ENCODE results near the gene PDZD8. TPM values are rescaled to one million over a fixed set of nuclear protein-coding genes. Genes with fewer than 3 reads are reported as not detected.

PDZD8 gene
- total RNA-seq (2014; rRNA removed; shearing (Covaris generic)), result 23.9 and 24.8 TPM in 2 replicates

GRCh38 chr10:117375360-117376178 lies at the start of gene PDZD8:
PDZD8 (minus strand) TSS chr10:117375440; CDS start chr10:117375227, 213 bp downstream.
- peak; percentile 85 for DNase-seq (ENCODE audit: low spot score)

GRCh38 chr10:117424171-117424570 lies 48.9 kb upstream of the PDZD8 start:
- no peak for DNase-seq (ENCODE audit: low spot score)

GRCh38 chr10:117421985-117422384 lies 46.7 kb upstream of the PDZD8 start:
- DNase-seq (ENCODE audit: low spot score), result no peak

- no peak for DNase-seq (ENCODE audit: low spot score)
Observed at GRCh38 chr10:117420768-117421167, 45.5 kb upstream of the PDZD8 start.

- peak; percentile 19 for DNase-seq (ENCODE audit: low spot score)
Observed at GRCh38 chr10:117419921-117420320, 44.7 kb upstream of the PDZD8 start.

- DNase-seq (ENCODE audit: low spot score), result no peak
Observed at GRCh38 chr10:117419159-117419558, 43.9 kb upstream of the PDZD8 start.

GRCh38 chr10:117418121-117418520 lies 42.9 kb upstream of the PDZD8 start:
- DNase-seq (ENCODE audit: low spot score), result no peak

GRCh38 chr10:117417196-117417595 lies 42.0 kb upstream of the PDZD8 start:
- no peak for DNase-seq (ENCODE audit: low spot score)

GRCh38 chr10:117413928-117414618 lies 38.8 kb upstream of the PDZD8 start:
- peak; percentile 47 for DNase-seq (ENCODE audit: low spot score)

- DNase-seq (ENCODE audit: low spot score), result no peak
Observed at GRCh38 chr10:117412469-117413010, 37.3 kb upstream of the PDZD8 start.

- DNase-seq (ENCODE audit: low spot score), result no peak
Observed at GRCh38 chr10:117411479-117412399, 36.5 kb upstream of the PDZD8 start.

- DNase-seq (ENCODE audit: low spot score), result no peak
Observed at GRCh38 chr10:117410557-117410956, 35.3 kb upstream of the PDZD8 start.

GRCh38 chr10:117409549-117410305 lies 34.5 kb upstream of the PDZD8 start:
- no peak for DNase-seq (ENCODE audit: low spot score)

GRCh38 chr10:117408436-117409384 lies 33.5 kb upstream of the PDZD8 start:
- no peak for DNase-seq (ENCODE audit: low spot score)

GRCh38 chr10:117405730-117406129 lies 30.5 kb upstream of the PDZD8 start:
- no peak for DNase-seq (ENCODE audit: low spot score)

GRCh38 chr10:117400329-117400728 lies 25.1 kb upstream of the PDZD8 start:
- DNase-seq (ENCODE audit: low spot score), result no peak

- no peak for DNase-seq (ENCODE audit: low spot score)
Observed at GRCh38 chr10:117399341-117400196, 24.3 kb upstream of the PDZD8 start.

GRCh38 chr10:117398029-117398428 lies 22.8 kb upstream of the PDZD8 start:
- DNase-seq (ENCODE audit: low spot score), result no peak

All from A172 (cell line).